Glutamatergic neuron (in vitro differentiated cells): ENCODE data around the gene NPAS2. TPM values are rescaled to one million over a fixed set of nuclear protein-coding genes. Genes with fewer than 3 reads are reported as not detected.

ENCODE experiments used
- DNase-seq: peaks from one replicate; pipeline ENCODE4 v3.0.0; 2022
- H3K27ac Mint-ChIP-seq: one replicate; pipeline ENCODE4 v1.8.0; 2020; ENCODE audit warnings: mild to moderate bottlenecking, mixed read lengths, inconsistent platforms; ENCODE audit not compliant: unreplicated experiment
- H3K27me3 Mint-ChIP-seq: one replicate; pipeline ENCODE4 v1.8.0; 2020; ENCODE audit warnings: mild to moderate bottlenecking, moderate library complexity, mixed read lengths, inconsistent platforms; ENCODE audit not compliant: unreplicated experiment
- H3K36me3 Mint-ChIP-seq: one replicate; pipeline ENCODE4 v1.8.0; 2020; ENCODE audit warnings: mild to moderate bottlenecking, mixed read lengths, inconsistent platforms; ENCODE audit not compliant: unreplicated experiment
- H3K4me1 Mint-ChIP-seq: one replicate; pipeline ENCODE4 v1.8.0; 2020; ENCODE audit warnings: mild to moderate bottlenecking, low read depth, mixed read lengths, inconsistent platforms; ENCODE audit not compliant: unreplicated experiment
- H3K4me3 Mint-ChIP-seq: one replicate; pipeline ENCODE4 v1.8.0; 2020; ENCODE audit warnings: mild to moderate bottlenecking, mixed read lengths, inconsistent platforms; ENCODE audit not compliant: unreplicated experiment
- H3K9me3 Mint-ChIP-seq: one replicate; pipeline ENCODE4 v1.8.0; 2020; ENCODE audit warnings: mild to moderate bottlenecking, moderate library complexity, mixed read lengths, inconsistent platforms; ENCODE audit not compliant: unreplicated experiment
- total RNA-seq: library from RNA; stranded (reverse); fragmentation: NEBNext Ultra II Directional; extraction: Animal tissue kit (Norgen Biotek cat#: 25700); gene quantifications from one replicate; pipeline ENCODE4 v1.2.1, GENCODE V29; 2021; ENCODE audit not compliant: unreplicated experiment
- TF ChIP-seq, protein P1 (sequence below): fragments of 200-600 bp; sonication (generic); IDR thresholded peaks from one replicate; pipeline ENCODE4 v1.5.0; 2021; ENCODE audit not compliant: partially characterized antibody, unreplicated experiment

The NPAS2 gene
- total RNA-seq, 1 donor from 2014 or later: 0.54 TPM

DNA sequence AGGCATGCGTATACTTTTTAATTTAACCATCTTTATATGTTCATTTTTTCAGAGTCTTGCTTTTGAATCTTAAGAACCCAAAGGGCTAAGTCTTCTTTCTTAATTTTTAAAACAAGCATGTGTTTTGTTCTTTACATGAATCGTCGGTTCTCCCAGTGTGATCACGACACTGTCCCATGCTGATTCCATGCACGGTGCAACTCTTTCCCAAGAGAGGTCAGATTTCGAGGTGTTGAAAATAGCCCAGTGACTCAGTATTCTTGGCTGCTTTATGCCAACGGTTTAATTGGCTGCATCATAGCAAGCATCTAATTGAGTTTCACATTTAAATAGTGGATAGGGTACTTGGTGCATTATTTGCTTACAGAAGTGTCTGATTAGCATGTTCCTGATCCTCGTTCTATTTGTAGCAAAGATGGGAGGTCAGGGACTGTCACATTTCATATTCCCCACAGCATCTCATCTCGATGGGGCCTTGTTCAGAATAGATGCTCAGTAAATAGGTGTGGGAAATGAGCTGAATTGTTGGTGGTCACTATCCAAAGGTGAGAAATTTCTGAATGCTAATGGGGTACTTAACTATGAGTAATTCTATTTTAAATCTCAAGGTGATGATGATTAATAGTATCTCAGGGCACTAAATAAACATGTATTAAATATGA is 2.8 kb downstream of the NPAS2 start:
- no peak overlapping the region for H3K4me3 Mint-ChIP-seq
- H3K36me3 Mint-ChIP-seq: no peaks in the 10 kb centered on the region
- H3K27ac Mint-ChIP-seq: no peak overlapping the region
- no peak for DNase-seq
- H3K9me3 Mint-ChIP-seq: peaks cover 5% of the 10 kb centered on the region
- peaks cover 5% of the 10 kb centered on the region for H3K27me3 Mint-ChIP-seq
- TF ChIP-seq, protein P1, sequence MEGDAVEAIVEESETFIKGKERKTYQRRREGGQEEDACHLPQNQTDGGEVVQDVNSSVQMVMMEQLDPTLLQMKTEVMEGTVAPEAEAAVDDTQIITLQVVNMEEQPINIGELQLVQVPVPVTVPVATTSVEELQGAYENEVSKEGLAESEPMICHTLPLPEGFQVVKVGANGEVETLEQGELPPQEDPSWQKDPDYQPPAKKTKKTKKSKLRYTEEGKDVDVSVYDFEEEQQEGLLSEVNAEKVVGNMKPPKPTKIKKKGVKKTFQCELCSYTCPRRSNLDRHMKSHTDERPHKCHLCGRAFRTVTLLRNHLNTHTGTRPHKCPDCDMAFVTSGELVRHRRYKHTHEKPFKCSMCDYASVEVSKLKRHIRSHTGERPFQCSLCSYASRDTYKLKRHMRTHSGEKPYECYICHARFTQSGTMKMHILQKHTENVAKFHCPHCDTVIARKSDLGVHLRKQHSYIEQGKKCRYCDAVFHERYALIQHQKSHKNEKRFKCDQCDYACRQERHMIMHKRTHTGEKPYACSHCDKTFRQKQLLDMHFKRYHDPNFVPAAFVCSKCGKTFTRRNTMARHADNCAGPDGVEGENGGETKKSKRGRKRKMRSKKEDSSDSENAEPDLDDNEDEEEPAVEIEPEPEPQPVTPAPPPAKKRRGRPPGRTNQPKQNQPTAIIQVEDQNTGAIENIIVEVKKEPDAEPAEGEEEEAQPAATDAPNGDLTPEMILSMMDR: no peak
- no peaks in the 10 kb centered on the region for H3K4me1 Mint-ChIP-seq

DNA sequence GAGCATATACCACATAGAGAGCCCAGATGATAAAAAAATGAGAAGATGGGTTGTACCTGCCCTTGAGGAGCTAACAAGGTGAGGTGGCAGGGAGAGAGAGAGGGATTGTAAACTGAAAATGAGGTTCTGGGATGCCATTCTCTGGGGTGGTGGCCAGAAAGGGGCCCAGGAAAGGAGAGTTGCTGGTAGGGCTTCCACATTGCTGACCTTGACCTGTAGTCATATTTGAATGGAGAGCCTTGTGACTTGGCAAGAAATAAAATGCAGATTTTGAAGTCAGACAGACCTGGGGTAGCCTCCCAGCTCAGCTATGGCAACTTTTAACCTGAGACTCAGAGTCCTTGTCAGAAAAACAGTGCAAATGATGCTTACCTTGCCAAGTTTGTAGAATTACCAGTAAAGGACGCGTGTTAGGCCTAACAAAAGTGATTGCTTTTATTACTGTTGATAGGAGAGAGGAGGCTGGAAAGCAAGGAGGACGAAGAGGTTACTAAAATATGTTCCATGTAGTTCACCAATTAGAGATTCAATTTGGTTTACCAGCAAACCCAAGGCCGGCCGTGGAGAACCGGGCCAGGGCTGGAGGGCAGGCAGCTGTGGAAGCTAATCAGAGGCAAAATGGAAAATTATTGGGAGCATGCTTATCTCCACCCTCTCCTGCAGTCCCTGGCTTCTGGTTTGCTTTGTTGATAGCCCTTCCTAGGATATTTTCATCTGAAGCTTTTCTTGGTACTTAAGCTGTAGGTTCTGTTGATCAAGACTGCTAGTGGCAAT is 3.9 kb downstream of the NPAS2 start:
- TF ChIP-seq, protein P1: no peak
- Mint-ChIP-seq H3K4me1 (no peaks in the 10 kb centered on the region), H3K27ac (no peak overlapping the region), H3K9me3 (peaks cover 4% of the 10 kb centered on the region), H3K27me3 (peaks cover 3% of the 10 kb centered on the region), H3K4me3 (no peak overlapping the region), H3K36me3 (peaks cover 10% of the 10 kb centered on the region)
- no peak for DNase-seq

DNA sequence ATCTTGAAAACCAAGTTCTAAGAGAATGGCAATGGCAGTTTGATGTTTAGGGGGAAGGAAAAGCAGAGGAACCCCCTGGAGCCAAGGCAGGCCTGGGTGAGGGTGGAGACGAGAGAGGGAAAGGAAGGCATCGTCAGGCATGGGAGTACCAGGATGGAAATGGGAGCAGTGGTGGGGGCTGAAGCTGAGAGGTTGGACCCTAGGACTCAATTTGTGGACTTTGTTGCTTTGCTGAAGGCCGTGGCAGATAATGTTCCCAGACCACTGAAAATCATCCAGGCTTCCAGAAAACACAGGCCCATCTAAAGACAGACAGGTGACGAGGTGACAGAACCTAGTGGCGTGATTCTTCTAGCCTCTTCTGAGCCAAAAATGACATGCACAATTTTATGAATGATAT is 4.9 kb downstream of the NPAS2 start:
- Mint-ChIP-seq H3K4me3 (no peak overlapping the region), H3K27me3 (peaks cover 3% of the 10 kb centered on the region), H3K27ac (no peak overlapping the region), H3K4me1 (no peaks in the 10 kb centered on the region), H3K36me3 (peaks cover 10% of the 10 kb centered on the region), H3K9me3 (peaks cover 2% of the 10 kb centered on the region)
- no peak for DNase-seq
- TF ChIP-seq, protein P1: no peak

DNA sequence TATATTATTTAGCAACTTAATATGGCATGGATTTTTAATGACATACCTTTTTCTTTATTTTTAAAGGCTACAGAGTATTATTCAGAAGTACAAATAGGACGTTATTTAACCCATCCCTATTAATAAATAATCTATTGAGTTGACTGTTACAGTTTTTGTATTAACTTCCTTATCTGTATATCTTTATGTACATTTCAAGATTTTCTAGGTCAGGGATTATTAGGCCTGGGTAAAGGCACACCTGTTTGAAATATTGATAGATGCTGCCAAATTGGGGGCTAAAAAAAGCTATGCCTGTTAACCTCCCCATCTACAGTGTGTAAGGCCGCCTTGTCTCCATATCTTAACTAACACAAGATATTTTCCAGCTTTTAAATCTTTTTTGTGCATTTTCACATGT is 6.6 kb downstream of the NPAS2 start:
- no peak for DNase-seq
- Mint-ChIP-seq H3K27ac (no peak overlapping the region), H3K27me3 (no peaks in the 10 kb centered on the region), H3K9me3 (no peaks in the 10 kb centered on the region), H3K4me1 (no peaks in the 10 kb centered on the region), H3K36me3 (peaks cover 13% of the 10 kb centered on the region), H3K4me3 (no peak overlapping the region)
- TF ChIP-seq, protein P1: no peak

DNA sequence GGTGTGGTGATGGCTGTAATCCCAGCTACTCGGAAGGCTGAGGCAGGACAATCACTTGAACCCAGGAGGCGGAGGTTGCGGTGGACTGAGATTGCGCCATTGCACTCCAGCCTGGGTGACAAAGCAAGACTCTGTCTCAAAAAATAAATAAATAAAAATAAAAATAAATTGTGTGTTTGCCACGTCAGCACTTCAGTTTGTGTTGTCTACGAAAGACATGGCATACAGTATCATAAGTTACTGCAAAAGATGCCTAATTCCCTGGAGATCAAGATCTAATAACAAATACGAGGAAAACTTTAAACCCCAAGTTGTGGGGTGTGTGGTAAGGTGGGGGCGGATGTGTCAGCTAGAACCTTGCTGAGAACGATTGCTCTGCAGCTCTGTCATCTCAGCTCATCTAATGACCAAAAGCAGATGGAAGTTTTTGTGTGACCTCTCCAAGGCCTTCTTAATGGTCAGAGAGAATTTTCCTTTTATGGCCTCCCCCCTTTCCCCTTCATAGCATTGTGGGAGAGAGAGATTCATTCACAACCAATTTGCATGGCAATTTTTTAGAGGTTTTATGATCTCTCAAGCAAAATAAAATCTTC is 11.3 kb downstream of the NPAS2 start:
- H3K4me1 Mint-ChIP-seq: no peaks in the 10 kb centered on the region
- H3K27me3 Mint-ChIP-seq: no peaks in the 10 kb centered on the region
- no peak for DNase-seq
- H3K36me3 Mint-ChIP-seq: peaks cover 13% of the 10 kb centered on the region
- H3K27ac Mint-ChIP-seq: no peak overlapping the region
- H3K9me3 Mint-ChIP-seq: no peaks in the 10 kb centered on the region
- TF ChIP-seq, protein P1: no peak
- H3K4me3 Mint-ChIP-seq: no peak overlapping the region
